GM18907 (cell line): ENCODE data around the gene MAPK1IP1L.
"Not testable (repeated sequence)": the region's sequence is repeated elsewhere in the genome, so short reads cannot be mapped to it uniquely, and the experiment has no call there.

Experiments
- ATAC-seq: cut with Tn5 transposase; IDR thresholded peaks from one replicate; pipeline ENCODE4 v1.9.1; 2021; ENCODE audit warnings: mild to moderate bottlenecking, moderate library complexity; ENCODE audit not compliant: unreplicated experiment

The MAPK1IP1L gene

DNA sequence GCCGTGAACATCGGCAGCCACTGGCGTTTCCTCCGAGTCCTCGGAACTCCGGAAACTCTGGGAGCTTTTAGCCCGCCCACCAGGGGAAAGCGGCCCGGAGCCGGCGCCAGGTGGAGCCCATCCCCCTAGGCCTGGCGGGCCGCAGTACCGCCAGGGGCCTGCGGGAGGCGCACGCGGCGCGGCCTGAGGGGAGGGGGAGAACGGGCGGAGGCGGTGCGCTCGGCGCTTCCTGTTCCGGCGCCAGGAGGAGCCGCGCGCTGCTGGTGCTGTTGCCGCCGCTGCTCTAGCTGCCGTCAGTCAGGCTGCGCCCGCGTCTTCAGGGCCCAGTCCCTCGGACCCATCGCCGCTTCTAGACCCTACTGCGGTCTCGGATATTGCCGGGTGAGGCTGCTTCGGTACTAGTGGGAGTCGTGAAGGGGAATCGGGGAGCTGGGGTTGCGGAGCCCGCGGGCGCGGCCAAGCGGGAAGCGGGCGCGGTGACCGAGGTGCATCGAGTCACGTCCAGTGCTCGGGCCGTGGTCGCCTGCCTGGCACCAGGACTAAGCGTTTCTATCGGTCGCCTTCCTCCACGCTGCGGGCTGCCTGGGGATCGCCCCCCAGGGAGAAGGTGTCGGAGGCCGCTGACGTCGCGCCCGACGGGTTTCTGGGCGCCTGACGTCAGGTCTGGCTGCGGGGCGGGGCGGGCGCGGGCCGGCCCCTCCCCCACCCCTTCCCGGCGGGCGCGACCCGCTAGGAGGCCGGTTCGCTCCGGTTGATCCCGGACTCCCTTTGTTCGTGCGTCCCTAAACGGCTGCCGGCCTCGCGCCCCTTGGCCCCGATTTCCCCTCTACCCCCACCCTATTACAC is at the start of gene MAPK1IP1L:
Gene MAPK1IP1L, plus strand, starts transcription at position 225 of the 846 bp plus-strand sequence. CDS start 10,037 bp downstream, outside the sequence.
- ATAC-seq, result peak; percentile 89

DNA sequence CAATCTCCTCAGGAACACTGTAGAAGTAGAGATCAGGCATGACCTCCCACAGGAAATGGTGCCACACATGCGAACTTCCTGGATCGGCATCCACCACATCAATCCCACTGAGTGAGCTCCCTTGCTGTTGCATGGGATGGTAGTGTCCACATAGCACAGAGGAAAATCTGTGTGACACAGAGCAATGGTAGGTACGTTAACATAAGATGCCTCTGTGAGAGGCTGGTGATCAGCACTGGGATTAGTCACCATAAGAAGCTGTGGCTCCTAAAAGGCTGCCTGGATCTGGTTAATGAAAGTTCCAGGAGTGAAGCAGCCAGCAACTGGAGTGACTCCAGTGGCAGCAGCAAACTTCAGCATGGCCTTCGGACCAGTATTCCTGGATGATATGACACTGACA is 46.4 kb upstream of the MAPK1IP1L start:
- no peak for ATAC-seq

DNA sequence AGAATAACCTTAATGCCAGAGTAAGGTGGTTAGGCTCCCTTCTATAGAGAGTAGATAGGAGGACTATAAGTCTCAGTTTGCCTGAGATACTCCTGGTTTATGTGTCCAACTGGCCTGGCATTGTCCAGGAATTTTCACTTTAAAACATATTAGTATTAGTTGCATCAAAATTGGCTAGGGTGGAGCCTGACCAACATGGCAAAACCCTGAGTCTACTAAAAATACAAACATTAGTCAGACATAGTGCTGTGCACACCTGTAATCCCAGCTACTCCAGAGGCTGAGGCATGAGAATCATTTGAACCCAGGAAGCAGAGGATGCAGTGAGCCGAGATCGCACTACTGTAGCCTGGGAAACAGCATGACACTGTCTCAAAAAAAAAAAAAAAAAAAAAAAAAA is 36.4 kb upstream of the MAPK1IP1L start:
- no peak for ATAC-seq

DNA sequence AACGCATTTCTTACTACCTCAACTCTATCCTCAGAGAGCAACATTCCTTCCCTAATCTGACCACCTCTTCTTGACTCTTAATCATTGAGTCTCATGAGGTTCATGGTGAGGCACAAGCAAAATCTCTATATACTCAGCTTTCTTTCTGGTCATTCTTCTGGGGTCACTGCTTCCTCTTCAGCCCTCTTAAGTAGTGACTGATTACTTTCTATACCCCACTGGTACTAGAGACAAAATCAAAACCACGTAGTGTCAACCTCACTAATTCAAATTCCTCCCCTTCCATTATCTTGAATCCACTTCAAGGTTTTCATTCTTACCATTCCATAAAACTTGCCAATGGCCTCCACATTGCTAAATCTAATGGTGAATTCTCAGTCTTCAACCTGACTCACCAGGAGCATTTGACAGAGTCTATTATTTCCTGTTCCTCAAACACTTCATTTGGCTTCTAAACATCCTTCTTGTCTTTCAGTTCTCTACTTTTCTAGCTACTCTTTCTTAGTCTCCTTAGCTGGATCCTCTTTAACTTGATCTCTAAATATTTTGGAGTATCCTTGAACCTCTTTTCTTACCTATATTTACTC is 31.4 kb upstream of the MAPK1IP1L start:
- no peak for ATAC-seq

DNA sequence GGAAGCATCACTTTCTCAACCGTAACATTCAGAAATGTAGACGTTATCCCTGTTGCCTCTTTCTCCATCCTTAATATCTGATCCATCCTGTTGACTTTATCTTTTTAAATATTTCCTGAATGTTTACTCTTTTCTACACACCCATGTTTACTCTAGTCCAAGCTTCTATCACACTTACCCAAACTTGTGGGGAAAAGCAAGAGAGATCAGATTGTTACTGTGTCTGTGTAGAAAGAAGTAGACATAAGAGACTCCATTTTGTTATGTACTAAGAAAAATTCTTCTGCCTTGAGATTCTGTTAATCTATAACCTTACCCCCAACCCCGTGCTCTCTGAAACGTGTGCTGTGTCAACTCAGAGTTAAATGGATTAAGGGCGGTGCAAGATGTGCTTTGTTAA is 27.1 kb upstream of the MAPK1IP1L start:
- not testable (repeated sequence) for ATAC-seq

DNA sequence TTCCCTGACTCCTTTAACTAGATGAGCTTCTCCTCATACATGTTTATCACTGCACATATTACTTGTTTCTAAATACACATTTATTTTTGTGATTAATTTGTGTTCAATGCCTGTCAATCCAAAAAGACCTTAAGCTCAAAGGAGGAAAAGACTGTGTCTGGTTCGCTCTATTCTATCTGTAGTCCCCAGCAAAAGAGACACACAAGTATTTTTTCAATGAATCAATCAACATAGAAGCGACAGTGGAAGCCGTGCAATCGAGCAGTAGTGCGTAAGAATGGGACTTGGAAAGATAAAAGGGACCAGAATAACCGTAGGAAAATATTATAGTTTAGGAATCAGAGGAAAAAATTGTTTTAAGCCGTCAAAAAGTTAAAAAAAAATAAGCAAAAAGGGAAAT is 25.5 kb upstream of the MAPK1IP1L start:
- no peak for ATAC-seq

DNA sequence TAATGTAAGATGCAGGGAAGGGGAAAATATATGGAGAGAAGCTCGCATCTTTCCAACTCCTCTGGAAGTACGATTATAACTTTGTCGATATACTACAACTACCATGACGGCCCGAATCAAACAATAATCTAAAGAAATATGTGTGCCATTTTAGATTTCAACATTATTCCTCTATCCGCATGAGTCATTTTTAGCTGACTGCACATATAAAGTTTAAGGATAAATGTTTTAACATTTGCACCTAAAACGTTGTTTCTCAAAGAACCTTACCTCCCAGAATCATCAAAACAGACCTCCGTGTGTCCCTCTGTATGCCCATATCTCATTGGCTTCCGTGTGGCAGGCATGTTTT is 25.0 kb upstream of the MAPK1IP1L start:
- ATAC-seq, result no peak

DNA sequence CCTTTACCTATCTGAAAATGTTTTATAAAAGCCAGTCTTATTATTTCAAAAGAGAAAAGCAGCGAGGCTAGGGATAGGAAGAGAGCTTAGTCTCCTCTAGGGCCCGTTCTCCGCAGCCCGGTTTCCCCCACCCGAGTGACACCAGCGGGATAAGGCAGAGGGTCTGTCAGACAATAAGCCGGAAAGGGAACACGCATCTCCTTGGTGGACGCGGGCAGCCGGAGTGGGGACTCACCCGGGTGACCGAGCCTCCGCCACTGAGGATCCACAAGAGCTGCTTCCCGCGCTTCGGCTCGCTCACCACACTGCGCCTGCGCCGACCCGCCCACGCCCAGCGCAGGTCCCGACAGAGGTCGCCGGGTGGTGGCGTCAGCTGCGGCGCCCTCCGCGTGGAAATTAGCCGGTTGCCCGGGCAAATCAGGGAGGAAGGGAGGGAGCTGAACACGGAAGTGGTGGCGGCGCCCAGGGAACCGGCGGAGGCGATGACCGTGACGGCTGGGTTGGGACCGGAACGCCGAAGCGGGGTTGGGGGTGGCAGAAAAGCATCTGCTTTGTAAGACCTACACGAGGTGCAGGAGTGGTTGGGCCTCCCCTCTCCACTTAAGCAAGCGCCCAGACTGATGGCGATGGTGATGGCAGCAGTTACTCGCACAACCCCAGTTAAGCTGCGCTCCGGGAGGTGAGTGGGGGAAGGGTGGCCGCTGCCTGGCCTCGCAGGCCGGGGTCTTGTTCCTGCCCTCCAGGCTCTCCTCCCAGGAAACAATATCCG is 24.5 kb upstream of the MAPK1IP1L start, which contains the start of the genes SOCS4 and WDHD1:
Gene SOCS4, plus strand, starts transcription at position 444 of the 769 bp plus-strand sequence. CDS start 15,806 bp downstream, outside the sequence.
Gene WDHD1, minus strand, starts transcription at position 307 of the 769 bp plus-strand sequence. CDS start 312 bp downstream, outside the sequence.
- ATAC-seq, result peak; percentile 93

DNA sequence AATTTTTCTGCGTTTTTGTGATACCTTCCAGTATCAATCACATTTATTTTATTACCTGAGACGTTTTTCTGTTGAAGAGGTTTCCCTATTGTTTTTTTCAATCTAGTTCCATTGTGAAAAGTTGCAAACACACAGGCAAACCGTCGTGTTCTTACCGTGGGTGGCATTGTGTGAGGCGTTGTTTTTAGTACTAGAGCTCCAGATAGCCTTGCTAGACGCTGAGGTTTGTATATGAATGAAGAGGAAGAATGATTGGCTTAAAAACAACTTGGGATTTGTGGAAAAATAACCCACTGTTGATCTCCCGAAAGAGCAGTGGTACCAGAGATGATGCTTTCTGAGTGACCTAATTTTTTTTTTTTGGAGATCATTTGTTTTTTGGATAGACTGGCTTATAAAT is 23.4 kb upstream of the MAPK1IP1L start:
- ATAC-seq, result no peak

DNA sequence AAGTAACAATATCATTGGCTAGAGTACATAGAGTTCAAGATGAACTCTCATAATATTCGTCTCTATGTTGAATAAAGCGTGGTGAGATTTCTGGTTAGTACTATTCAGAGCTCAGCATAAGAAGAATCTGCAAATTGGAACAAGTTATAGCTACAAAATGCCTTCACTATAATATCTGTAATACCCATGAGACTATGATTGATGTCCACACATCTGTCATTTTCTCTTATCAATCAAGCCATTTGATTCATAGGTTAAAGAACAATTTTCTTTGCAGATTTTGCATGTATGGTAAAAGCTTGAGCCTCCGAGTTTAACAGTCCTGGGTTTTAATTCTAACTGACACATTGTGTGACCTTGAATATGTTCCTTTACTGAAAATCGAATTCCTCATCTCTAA is 23.0 kb upstream of the MAPK1IP1L start:
- no peak for ATAC-seq

DNA sequence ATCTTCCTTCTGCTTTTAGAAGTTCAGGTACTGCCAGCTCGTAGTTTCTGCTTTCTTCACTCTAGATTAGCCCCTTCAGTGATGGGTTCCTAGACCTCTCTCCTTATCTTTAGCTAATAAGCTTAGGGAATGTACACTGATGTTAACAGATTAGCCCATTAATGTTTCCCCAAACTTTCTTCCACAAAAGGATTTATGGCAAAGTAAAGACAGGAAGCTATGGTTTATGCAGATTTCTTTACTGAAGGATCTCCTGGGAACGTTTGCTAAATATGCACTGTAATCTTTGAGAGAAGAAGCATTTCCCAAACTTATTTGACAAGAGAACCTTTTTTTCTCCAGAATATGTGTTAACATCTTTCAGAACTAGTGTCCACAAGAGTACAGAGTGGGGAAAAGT is 20.3 kb upstream of the MAPK1IP1L start:
- ATAC-seq, result no peak

DNA sequence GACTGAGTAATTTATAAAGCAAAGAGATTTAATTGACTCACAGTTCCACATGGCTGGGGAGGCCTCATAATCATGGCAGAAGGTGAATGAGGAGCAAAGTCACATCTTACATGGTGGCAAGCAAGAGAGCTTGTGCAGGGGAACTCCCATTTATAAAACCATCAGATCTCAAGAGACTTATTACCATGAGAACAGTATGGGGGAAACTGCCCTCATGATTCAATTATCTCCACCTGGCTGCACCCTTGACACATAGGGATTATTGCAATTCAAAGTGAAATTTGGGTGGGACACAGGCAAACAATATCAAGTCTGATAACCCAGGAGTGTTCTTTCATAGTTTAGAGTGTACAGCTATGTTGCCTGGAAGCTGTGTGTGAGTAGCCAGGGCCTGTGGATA is 13.5 kb upstream of the MAPK1IP1L start:
- not testable (repeated sequence) for ATAC-seq

DNA sequence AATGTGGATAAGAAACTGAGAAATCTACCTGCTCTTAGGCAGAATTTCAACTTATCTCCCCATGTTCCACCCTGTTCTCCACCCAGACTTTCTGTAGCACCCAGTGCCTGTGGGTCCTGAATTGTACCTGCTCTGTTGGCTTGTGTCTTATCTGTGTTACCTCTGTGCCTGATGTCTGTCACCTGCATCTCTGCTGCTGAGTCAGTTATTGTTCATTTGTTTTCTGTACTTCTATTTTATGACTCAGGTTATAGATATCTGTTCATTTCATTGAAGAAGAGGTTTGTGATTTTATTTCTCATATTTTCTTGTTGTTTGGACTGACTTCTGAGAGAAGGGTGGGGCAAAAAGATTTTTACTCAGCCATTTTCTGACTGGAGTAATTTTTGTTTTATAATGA is 12.7 kb upstream of the MAPK1IP1L start:
- no peak for ATAC-seq

DNA sequence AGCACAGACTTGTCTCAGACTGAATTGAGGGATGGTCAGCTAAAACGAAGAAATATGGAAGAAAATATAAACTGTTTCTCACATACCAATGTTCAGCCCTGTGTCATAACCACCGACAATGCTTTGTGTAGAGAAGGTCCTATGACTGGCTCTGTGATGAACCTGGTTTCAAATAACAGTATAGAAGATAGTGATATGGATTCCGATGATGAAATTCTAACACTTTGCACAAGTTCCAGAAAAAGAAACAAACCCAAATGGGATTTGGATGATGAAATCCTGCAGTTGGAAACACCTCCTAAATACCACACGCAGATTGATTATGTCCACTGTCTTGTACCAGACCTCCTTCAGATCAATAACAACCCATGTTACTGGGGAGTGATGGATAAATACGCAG is 7.9 kb upstream of the MAPK1IP1L start:
- no peak for ATAC-seq

DNA sequence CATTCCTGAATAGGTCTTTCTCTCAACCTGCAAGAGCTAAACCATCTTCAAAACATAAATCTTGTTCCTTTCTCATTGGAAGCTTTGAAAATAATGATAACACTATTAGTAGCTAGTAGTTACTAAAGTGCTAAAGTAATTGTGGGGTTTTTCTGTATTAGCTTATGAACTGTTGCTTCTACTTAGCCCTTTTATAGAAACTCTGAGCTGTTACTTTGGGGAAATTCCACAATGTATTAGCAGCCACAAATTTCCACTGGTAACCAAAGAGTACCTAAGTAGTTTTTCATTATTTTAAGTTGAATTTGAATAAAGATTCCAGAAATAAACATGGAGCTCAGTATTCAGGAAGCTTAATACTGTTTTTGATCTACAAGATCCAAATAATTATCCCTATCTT is 6.4 kb upstream of the MAPK1IP1L start:
- no peak for ATAC-seq

DNA sequence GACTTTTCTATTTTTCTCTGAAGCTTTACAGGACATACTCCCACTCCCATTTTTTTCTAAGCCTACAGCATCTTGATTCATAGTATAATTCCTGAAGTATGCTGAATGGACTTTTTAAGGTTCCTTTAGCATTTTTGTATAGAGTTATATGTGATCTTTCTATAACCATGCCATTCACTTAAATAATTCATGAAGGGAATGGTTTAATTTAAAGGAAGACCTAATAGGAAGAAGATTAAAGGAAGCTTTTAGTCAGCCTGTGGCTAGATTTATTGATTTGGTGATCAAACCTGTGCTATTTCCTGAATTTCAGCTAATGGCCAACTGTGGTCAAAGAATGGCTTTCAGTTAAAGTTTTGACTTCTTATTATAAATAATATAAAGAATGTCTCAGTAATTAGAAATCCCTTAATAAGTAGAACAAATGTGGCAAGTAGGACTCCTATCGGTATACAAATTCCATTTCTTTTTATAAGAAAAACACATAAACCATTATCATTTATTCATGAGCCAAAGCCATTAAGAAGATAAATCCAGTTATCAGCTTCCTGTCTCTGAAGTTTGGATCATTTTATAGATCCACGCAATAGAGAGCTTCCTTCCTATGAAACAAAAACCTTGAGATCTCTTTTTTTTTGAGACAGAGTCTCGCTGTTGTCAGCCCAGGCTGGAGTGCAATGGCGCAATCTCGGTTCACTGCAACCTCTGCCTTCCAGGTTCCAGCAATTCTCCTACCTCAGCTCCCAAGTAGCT is 4.0 kb upstream of the MAPK1IP1L start:
- no peak for ATAC-seq

DNA sequence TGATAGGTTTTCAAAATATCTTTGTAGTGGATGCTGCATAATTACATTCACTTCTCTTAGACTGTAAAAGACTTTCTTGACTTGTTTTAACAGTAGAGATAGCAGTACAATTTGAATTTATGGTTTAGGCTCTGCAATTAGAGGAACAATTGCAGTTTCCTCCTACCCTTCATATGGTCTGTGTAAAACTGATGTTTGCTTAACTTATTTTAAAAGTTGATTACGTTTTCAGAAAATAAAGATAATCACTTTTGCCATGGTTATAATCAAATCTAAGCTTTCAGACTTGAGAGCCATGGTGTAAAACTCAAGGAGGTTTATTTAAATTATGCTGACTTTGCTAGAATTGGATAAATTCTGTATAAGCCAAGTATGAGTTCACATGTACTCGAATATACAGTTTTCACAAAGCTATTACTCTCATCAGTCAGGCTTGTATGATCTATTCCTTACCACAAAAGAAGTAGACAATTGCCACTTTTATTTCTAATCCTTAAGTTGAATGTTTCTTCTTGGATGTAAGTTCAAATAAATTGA is 2.5 kb upstream of the MAPK1IP1L start:
- ATAC-seq, result no peak

DNA sequence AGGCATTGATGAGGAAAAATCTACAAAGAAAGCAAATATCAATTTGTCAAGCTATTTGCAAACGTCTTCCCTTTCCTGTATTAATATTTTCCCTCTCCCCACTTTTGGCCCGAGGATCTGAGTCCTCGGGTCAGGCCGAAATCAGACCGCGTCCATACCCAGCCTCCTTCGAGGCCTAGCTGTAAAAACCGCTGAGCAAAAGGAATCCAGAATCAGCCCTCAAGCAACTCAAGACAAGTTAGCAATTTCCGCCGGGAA is 353 bp upstream of the MAPK1IP1L start:
- no peak for ATAC-seq

DNA sequence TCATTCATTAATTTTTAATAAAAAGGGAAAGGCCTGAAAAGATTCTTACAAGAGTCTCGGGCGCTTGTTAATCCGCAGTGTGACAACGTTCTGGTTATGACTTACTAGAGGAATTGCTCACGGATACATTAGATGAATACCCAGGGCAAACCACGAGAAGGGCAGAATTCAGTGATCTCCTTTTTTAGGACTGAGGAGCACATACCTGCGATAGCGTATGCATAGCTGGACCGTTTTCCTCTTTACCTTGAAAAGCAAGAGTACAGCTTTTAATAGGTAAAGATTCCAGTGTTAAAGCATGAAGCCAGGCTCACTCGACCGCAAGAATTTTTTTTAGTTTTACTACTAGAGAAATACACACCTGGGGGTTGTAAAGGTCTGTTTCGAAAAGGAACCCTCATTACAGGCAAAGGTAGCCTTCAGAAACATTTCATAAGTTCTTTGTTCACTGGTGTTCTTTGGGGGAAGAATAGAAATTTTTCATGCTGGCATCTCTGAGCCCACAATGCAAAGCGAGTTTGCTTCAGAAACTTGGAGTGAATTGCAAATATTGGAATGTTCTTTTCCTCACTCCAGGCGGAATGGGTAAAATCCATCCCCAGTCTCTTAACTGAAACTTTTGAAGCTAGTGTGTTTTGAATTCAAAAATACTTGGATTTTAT is 953 bp downstream of the MAPK1IP1L start:
- peak; percentile 8 for ATAC-seq

DNA sequence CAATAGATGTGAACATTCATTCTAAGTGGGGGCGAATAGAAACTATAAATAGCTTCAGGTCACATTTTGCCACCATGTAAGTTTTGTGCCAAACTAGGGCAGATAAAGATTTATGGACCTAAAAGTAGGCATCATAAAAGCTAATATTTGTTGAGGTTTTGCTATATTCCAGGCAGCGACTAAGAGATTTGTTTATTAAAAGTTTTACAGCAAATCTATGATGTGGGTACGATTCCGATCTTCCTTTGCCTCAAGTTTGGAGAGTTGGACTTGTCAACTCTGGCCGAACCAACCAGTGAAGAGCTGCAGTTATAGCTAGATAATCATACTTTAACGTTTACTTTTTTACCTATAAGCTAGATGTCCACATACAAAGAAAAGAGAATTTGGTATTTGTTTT is 1.6 kb downstream of the MAPK1IP1L start:
- no peak for ATAC-seq
